Activated CD4-positive, alpha-beta T cell treated with anti-CD3 and anti-CD28 coated beads, Interleukin-2, amount 50 U/mL, for 16 hours (primary cell): ENCODE measurements around the gene TXNRD1.
"Not testable (repeated sequence)": the region's sequence is repeated elsewhere in the genome, so short reads cannot be mapped to it uniquely, and the experiment has no call there.

ENCODE experiments used
- DNase-seq: peaks from one replicate; pipeline ENCODE4 v3.0.0-alpha.2; 2020

The TXNRD1 gene

GRCh38 chr12:104331376-104331775 lies 115.8 kb downstream of the TXNRD1 start:
- no peak for DNase-seq

GRCh38 chr12:104332273-104332672 lies 116.7 kb downstream of the TXNRD1 start:
- not testable (repeated sequence) for DNase-seq

GRCh38 chr12:104333692-104334255 lies 118.2 kb downstream of the TXNRD1 start:
- DNase-seq = no peak

GRCh38 chr12:104334581-104334980 lies 119.0 kb downstream of the TXNRD1 start:
- no peak for DNase-seq

- no peak for DNase-seq
Measured at GRCh38 chr12:104336115-104336514, 120.5 kb downstream of the TXNRD1 start.

- DNase-seq = no peak
Measured at GRCh38 chr12:104337030-104337558, 121.5 kb downstream of the TXNRD1 start.

GRCh38 chr12:104339663-104340062 lies 124.1 kb downstream of the TXNRD1 start:
- DNase-seq = no peak

GRCh38 chr12:104340177-104340576 lies 124.6 kb downstream of the TXNRD1 start:
- no peak for DNase-seq

GRCh38 chr12:104340925-104341611 lies 125.5 kb downstream of the TXNRD1 start:
- no peak for DNase-seq

- DNase-seq = no peak
Measured at GRCh38 chr12:104342147-104342546, 126.6 kb downstream of the TXNRD1 start.

GRCh38 chr12:104342635-104343249 lies 127.2 kb downstream of the TXNRD1 start:
- DNase-seq = no peak

GRCh38 chr12:104344682-104345081 lies 129.1 kb downstream of the TXNRD1 start:
- no peak for DNase-seq

- DNase-seq = no peak
Measured at GRCh38 chr12:104345234-104346066, 129.9 kb downstream of the TXNRD1 start.

- DNase-seq = no peak
Measured at GRCh38 chr12:104347374-104348075, 131.9 kb downstream of the TXNRD1 start.

GRCh38 chr12:104348283-104348993 lies 132.9 kb downstream of the TXNRD1 start:
- DNase-seq = no peak

GRCh38 chr12:104348994-104349494 lies 133.5 kb downstream of the TXNRD1 start:
- no peak for DNase-seq

GRCh38 chr12:104350211-104351056 lies 134.9 kb downstream of the TXNRD1 start:
- DNase-seq = no peak

- DNase-seq = no peak
Measured at GRCh38 chr12:104351057-104351983, 135.7 kb downstream of the TXNRD1 start.

- no peak for DNase-seq
Measured at GRCh38 chr12:104352106-104352713, 136.6 kb downstream of the TXNRD1 start.
